Endothelial cell (in vitro differentiated cells): ENCODE data around the gene LSAMP. TPM values are rescaled to one million over a fixed set of nuclear protein-coding genes. Genes with fewer than 3 reads are reported as not detected.

Experiments used
- DNase-seq: peaks from one replicate; pipeline ENCODE4 v3.0.0; 2021; ENCODE audit warnings: low spot score
- H3K27ac Mint-ChIP-seq: one replicate; pipeline ENCODE4 v1.8.0; 2021; ENCODE audit warnings: mixed read lengths, inconsistent platforms; ENCODE audit not compliant: unreplicated experiment
- H3K27me3 Mint-ChIP-seq: one replicate; pipeline ENCODE4 v1.8.0; 2021; ENCODE audit warnings: mild to moderate bottlenecking, moderate library complexity, mixed read lengths, inconsistent platforms; ENCODE audit not compliant: unreplicated experiment
- H3K36me3 Mint-ChIP-seq: one replicate; pipeline ENCODE4 v1.8.0; 2021; ENCODE audit warnings: mild to moderate bottlenecking, low read depth, mixed read lengths, inconsistent platforms; ENCODE audit not compliant: unreplicated experiment
- H3K4me1 Mint-ChIP-seq: one replicate; pipeline ENCODE4 v1.8.0; 2021; ENCODE audit warnings: mild to moderate bottlenecking, mixed read lengths, inconsistent platforms; ENCODE audit not compliant: unreplicated experiment
- H3K4me3 Mint-ChIP-seq: one replicate; pipeline ENCODE4 v1.8.0; 2021; ENCODE audit warnings: mild to moderate bottlenecking, mixed read lengths, inconsistent platforms; ENCODE audit not compliant: unreplicated experiment
- H3K9me3 Mint-ChIP-seq: one replicate; pipeline ENCODE4 v1.8.0; 2021; ENCODE audit warnings: mixed read lengths, inconsistent platforms; ENCODE audit not compliant: unreplicated experiment
- total RNA-seq: library from RNA; stranded (reverse); fragmentation: NEBNext Ultra II Directional; extraction: Animal tissue kit (Norgen Biotek cat#: 25700); gene quantifications from one replicate; pipeline ENCODE4 v1.2.1, GENCODE V29; 2021; ENCODE audit not compliant: unreplicated experiment
- TF ChIP-seq, protein P1 (sequence below): fragments of 200-600 bp; sonication (generic); IDR thresholded peaks from one replicate; pipeline ENCODE4 v1.5.0; 2021; ENCODE audit warnings: antibody characterized with exemption; ENCODE audit not compliant: unreplicated experiment

The LSAMP gene
- total RNA-seq, 1 donor from 2014 or later, result 6.1 TPM

DNA sequence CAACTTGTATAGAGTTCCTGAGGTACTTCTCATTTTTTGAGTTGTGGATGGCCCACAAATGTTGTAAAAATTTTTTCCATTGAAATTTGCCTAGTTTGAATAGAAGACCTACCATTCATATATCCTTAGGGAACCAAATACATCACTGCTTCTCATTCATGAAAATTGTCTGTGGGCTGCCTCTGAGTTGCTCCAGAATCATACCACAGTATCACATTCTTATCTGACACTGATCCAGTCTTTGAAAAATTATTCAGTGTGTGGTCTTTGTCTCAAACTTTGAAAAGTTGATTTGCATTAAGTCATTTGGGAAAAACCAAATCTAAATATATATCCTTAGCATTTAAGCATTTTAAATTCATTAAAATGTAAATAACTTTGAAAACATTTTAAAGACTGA lies 321.1 kb downstream of the LSAMP start:
- TF ChIP-seq, protein P1, sequence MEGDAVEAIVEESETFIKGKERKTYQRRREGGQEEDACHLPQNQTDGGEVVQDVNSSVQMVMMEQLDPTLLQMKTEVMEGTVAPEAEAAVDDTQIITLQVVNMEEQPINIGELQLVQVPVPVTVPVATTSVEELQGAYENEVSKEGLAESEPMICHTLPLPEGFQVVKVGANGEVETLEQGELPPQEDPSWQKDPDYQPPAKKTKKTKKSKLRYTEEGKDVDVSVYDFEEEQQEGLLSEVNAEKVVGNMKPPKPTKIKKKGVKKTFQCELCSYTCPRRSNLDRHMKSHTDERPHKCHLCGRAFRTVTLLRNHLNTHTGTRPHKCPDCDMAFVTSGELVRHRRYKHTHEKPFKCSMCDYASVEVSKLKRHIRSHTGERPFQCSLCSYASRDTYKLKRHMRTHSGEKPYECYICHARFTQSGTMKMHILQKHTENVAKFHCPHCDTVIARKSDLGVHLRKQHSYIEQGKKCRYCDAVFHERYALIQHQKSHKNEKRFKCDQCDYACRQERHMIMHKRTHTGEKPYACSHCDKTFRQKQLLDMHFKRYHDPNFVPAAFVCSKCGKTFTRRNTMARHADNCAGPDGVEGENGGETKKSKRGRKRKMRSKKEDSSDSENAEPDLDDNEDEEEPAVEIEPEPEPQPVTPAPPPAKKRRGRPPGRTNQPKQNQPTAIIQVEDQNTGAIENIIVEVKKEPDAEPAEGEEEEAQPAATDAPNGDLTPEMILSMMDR, result no peak
- DNase-seq, result no peak
- Mint-ChIP-seq H3K9me3 (no peaks in the 10 kb centered on the region), H3K36me3 (no peaks in the 10 kb centered on the region), H3K27ac (no peak overlapping the region), H3K4me1 (no peaks in the 10 kb centered on the region), H3K4me3 (no peak overlapping the region), H3K27me3 (no peaks in the 10 kb centered on the region)

DNA sequence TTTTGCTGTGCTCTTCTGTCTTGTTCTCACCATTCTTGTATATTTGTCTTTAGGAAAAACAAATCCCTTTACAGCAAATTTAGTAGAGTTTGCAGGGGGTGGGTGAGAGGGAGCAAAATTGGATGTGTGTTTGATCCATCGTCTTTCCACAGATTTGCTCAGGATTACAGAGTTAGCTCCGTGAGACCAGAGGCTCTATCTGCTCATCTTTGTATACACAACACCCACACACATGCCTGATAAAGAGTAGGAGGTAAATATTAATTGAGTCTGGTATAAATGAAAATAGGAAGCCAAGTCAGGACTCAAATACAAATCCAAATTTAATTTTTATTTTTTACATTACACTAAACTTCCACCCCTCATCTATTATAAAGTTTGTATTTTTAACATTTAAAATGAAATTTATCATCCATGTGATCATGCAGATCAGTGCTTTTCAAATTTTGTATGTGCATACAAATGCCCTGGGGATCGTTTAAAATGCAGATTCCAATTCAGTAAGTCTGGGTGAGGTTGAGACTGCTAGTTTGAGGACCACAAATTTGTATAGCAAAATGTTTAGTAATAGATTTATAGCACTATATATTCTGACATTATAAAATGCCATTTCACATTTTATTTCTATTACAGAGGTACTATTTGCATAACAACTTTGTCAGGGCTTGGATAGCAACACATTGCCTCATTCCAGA lies 326.7 kb downstream of the LSAMP start:
- no peaks in the 10 kb centered on the region for H3K4me1 Mint-ChIP-seq
- no peaks in the 10 kb centered on the region for H3K27me3 Mint-ChIP-seq
- no peaks in the 10 kb centered on the region for H3K36me3 Mint-ChIP-seq
- no peaks in the 10 kb centered on the region for H3K9me3 Mint-ChIP-seq
- no peak for DNase-seq
- TF ChIP-seq, protein P1, result no peak
- no peak overlapping the region for H3K4me3 Mint-ChIP-seq
- no peak overlapping the region for H3K27ac Mint-ChIP-seq

DNA sequence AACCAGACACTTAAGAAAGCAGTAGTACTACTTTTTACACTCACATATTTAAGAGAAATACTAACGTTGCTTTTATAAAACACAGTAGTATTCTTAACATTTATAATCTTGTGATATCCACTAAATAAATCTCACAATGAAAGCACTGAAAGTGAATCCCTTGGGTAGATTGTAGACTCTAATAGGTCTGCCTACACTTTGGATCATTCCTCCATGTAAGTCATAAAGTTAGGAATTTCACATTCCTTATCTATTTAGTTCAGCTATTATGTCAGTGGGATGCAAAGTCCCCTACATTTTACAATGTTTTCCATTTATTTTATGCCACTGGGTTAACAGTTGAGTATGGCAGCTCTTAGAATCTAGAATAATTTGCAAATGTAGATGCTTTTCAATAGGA lies 330.7 kb downstream of the LSAMP start:
- TF ChIP-seq, protein P1, result no peak
- H3K27ac Mint-ChIP-seq, result no peak overlapping the region
- no peaks in the 10 kb centered on the region for H3K36me3 Mint-ChIP-seq
- no peaks in the 10 kb centered on the region for H3K4me1 Mint-ChIP-seq
- no peaks in the 10 kb centered on the region for H3K27me3 Mint-ChIP-seq
- H3K9me3 Mint-ChIP-seq, result no peaks in the 10 kb centered on the region
- DNase-seq, result no peak
- H3K4me3 Mint-ChIP-seq, result no peak overlapping the region

DNA sequence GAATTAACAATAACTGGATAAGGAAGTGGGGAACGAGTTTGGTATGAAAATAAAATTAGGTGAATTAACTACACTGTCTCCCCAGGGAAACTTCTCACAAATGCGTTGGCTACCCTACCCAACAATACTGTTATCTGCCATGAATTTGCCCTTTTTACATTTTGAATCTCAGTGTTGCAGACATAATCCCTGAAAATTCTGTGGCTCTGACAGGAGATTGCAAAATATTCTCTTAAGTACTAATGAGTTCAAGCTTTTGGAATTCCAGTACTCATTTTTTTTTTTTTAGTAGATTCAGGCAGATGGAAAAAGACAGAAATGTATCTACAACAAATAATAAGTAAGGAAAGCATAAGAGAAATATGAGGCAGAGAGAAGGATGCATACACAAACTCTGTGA lies 332.6 kb downstream of the LSAMP start:
- no peak for DNase-seq
- Mint-ChIP-seq H3K4me3 (no peak overlapping the region), H3K27me3 (no peaks in the 10 kb centered on the region), H3K27ac (no peak overlapping the region), H3K4me1 (no peaks in the 10 kb centered on the region), H3K9me3 (no peaks in the 10 kb centered on the region), H3K36me3 (no peaks in the 10 kb centered on the region)
- TF ChIP-seq, protein P1, result no peak

DNA sequence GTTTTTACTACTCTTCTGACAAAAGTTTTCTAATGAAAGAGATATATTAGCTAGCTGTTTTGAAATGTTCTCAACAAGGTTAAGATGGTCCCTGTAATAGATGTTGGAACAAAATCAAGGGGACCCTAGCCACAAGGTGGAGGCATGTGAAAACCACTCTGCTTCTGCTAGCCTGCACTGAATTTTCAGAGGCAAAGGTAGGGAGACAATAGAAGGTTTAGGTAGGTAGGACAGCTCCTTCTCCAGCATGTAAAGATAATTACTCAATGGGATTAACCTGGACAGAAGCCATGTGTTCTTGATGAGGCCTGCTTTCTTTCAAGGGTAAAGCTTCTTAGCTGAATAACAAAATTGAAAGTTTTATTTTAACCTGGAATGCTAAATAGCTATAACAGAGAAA lies 333.5 kb downstream of the LSAMP start:
- no peak overlapping the region for H3K27ac Mint-ChIP-seq
- TF ChIP-seq, protein P1, result no peak
- H3K4me3 Mint-ChIP-seq, result no peak overlapping the region
- no peaks in the 10 kb centered on the region for H3K9me3 Mint-ChIP-seq
- H3K27me3 Mint-ChIP-seq, result no peaks in the 10 kb centered on the region
- no peaks in the 10 kb centered on the region for H3K4me1 Mint-ChIP-seq
- H3K36me3 Mint-ChIP-seq, result no peaks in the 10 kb centered on the region
- DNase-seq, result no peak
